Effector CD4-positive, alpha-beta T cell (primary cell): ENCODE data around the gene SUV39H1.
"Not testable (repeated sequence)": the region's sequence is repeated elsewhere in the genome, so short reads cannot be mapped to it uniquely, and the experiment has no call there.

Experiments used
- DNase-seq: peaks from one replicate; pipeline ENCODE4 v3.0.0-alpha.2; 2020
- total RNA-seq: gene quantifications from one replicate; lab custom pipeline; 2026; lab: John Stamatoyannopoulos, UW

SUV39H1 gene
- 4.3 reads per million, percentile 17 among the genes with 10 or more reads in this experiment for total RNA-seq

DNA sequence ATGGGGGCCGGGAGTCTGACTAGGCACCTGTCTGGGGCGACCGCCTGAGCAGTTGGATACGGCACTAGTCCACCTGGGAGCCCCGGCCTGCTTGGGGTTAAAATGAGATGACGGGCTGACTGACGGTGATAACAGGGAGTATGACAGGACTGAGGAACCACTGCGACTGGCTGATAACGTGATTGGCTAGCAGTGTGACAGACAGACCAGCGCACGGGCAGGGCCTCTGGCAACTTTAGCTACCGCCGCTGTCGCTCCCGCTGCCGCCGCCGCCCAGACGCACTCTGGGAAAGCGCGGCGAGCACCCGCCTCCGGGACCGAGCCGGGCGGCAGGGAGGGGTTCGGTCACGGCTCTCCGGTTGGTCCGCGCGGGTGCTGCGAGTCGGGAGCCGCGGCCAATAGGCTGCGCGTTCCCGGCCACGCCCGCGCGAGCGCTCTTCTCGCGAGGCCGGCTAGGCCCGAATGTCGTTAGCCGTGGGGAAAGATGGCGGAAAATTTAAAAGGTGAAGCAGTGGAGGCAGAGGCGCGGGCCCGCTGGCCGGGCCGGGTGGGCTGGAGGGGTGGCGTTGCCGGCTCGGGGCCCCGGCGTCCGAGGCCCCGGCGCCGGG, at the start of gene SUV39H1:
Gene SUV39H1, plus strand, starts transcription at position 434 of the 608 bp plus-strand sequence. Its CDS starts 51 bp downstream, at position 485.
- DNase-seq: peak; percentile 77

GRCh38 chrX:48648336-48648751, 48.2 kb upstream of the SUV39H1 start:
- DNase-seq: peak; percentile 11

DNA sequence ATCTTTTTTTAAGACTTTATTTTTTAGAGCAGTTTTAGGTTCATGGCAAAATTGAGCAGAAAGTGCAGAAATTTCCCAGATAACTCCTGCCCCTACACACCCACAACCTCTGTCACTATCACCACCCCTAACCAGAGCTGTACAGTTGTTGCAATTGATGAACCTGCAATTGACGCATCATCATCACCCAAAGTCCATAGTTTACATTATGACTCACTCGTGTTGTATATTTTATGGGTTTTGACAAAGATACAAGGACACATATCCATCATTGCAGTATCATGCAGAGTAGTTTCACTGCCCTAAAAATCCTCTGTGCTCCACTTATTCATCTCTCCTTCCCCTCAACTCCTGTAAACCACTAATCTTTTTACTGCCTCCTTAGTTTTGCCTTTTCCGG, 47.4 kb upstream of the SUV39H1 start:
- no peak for DNase-seq

- DNase-seq: not testable (repeated sequence)
Observed at GRCh38 chrX:48652055-48652579, 44.4 kb upstream of the SUV39H1 start.

GRCh38 chrX:48654746-48655145, 41.8 kb upstream of the SUV39H1 start:
- DNase-seq: not testable (repeated sequence)

DNA sequence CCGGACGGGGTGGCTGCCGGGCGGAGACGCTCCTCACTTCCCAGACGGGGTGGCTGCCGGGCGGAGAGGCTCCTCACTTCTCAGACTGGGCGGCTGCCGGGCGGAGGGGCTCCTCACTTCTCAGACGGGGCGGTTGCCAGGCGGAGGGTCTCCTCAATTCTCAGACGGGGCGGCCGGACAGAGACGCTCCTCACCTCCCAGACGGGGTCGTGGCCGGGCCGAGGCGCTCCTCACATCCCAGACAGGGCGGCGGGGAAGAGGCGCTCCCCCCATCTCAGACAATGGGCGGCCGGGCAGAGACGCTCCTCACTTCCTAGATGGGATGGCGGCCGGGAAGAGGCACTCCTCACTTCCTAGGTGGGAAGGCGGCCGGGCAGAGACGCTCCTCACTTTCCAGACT, 36.8 kb upstream of the SUV39H1 start:
- DNase-seq: not testable (repeated sequence)

DNA sequence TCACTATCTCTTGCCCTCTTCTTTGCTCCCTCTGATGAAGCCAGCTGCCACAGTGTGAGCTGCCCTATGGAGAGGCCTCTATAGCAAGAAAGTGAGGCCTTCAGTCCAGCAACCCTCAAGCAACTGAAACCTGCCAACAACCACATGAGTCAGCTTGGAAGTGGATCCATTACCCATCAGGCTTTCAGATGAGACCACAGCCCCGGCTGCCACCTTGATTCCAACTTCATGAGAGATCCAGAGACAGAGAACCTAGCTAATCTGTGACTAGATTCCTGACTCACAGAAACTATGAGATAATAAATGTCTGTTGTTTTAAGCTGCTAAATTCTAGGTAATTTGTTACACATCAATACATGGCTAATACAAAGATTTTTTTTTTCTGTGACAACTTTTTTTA, 33.3 kb upstream of the SUV39H1 start:
- no peak for DNase-seq

DNA sequence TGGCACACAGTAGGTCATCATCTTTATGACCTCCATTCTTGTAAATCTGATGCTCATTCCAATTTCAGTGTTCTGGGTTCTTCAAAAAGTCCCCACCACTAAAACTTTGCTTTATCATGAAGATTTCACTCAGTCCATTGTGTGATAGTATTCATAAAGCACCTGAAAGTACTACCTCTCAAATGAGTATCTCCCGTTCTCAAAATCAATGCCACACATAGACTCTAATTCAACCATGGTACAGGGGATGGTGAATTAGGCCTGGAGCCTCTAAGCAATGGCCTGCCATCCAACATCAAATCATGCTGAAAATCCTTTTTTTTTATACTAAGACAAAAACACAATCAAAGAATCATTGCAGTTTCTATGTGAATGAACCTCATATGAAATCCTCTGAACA, 32.4 kb upstream of the SUV39H1 start:
- no peak for DNase-seq

DNA sequence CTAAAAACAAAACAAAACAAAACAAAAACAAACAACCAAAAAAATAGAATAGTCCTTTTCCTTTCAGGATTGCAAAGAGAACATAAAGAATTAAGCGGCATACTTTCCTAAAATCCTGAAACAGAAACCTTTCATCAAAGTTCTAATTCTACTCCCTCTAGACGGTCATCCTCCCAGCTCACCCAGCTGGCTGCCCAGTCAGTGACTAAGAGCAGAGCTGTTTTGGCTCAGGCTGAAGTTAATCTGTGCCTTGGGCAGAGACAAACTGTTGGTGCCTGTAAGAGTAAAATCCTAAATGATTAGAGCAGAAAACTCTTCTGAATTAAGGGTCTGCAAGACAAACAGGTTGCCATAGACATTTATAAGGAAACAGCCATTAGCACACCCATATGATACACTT, 30.5 kb upstream of the SUV39H1 start:
- DNase-seq: no peak

DNA sequence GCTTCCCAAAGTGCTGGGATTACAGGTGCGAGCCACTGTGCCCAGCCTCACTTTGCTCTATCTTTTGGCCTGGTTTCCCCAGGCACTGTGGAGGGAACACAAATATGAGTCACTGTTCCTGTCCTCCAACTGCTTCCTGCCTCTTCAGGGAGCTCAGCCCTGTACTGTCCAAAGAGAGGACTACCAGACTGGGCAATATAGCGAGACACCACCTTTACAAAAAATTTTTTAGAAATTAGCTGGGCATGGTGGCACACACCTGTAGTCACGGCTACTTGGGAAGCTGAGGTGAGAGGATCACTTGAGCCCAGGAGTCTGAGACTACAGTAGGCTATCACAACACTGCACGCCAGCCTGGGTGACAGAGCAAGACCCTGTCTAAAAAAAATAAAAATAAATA, 29.9 kb upstream of the SUV39H1 start:
- DNase-seq: no peak

- DNase-seq: no peak
Observed at GRCh38 chrX:48667509-48667908, 29.0 kb upstream of the SUV39H1 start.

DNA sequence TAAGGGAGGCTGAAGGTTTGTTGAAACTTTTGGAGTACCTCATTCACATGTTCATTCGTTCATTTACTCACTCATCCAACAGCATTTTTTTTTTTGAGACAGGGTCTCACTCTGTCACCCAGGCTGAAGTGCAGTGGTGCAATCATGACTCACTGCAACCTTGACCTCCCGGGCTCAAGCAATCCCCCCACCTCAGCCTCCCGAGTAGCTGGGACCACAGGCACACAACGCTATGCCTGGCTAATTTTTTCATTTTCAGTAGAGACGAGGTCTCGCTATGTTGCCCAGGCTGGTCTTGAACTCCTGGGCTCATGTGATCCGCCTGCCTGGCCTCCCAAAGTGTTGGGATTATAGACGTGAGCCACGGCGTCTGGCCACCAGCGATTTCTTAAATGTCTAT, 28.3 kb upstream of the SUV39H1 start:
- not testable (repeated sequence) for DNase-seq

DNA sequence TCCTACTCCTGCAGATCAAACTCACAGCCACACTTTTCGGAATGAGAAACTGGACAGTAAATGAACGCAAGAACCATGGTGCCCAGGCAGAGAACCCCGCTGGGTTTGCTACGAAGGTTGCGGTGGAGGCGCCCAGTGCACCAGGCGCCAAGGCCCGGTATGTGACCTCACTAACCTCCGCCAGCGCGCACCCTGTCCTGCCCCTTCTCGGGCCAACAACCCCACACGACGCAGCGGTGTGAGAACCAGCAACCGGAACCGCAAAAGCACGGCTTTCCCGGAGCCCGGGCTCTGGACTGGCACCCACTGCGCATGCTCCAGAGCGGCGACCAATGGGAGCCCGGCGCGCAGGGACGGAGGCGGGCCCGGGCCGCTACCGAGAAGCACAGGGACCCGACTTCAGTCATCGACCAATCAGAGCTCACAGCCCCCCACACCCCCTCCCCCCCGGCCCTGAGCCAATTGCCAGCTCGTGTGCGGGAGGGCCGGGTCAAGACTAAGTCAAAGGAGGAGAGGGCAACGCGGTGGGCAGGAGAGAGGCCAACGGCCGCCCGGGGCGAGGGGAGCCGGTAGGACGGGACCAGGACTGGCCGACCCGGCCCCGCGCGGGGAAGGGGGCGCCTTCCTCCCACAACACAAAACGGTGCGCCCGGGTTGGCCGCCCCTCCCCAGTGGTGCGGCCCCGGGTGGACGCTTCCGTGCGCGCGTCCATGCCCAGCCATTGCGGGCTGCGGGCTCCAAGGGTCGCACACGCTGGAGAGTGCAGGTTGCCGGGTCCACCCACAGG, 20.2 kb upstream of the SUV39H1 start:
- DNase-seq: peak; percentile 83

DNA sequence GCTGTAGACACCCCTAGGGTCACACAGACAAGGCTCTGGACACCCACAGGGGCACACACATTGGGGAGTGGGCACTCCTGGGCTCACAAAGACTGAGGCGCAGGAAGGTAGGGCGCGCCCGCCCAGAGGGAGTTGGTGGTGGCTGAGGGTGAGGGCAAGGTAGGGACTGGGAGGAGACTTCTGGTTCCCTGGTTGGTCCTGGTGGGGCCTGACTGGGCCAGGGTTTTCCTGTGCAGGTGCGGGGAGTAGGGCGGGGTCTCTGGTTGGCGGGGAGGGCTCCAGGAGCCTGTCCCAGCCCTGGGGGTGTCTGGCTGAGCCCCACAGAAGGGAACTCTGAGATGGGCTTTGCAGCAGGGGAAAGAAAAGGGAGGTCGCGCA, 19.7 kb upstream of the SUV39H1 start:
- DNase-seq: no peak

- no peak for DNase-seq
Observed at GRCh38 chrX:48677516-48677915, 19.0 kb upstream of the SUV39H1 start.

GRCh38 chrX:48680467-48680866, 16.1 kb upstream of the SUV39H1 start:
- DNase-seq: not testable (repeated sequence)

DNA sequence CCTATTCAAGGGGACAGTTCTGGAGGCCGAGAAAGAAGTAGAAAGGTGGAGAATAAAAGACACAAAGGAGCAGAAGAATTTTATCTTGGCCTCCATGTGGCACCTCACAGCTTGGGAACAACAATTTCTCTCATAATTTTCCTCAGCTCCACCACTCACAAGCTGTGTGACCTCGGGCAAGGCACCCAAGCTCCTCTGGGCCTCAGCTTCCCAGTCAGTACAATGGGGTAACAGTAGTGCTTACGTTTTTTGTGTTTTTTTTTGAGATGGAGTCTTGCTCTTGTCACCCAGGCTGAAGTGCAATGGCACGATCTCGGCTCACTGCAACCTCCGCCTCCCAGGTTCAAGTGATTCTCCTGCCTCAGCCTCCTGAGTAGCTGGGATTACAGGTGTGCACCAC, 15.6 kb upstream of the SUV39H1 start:
- DNase-seq: not testable (repeated sequence)

- no peak for DNase-seq
Observed at GRCh38 chrX:48681539-48682183, 14.9 kb upstream of the SUV39H1 start.

DNA sequence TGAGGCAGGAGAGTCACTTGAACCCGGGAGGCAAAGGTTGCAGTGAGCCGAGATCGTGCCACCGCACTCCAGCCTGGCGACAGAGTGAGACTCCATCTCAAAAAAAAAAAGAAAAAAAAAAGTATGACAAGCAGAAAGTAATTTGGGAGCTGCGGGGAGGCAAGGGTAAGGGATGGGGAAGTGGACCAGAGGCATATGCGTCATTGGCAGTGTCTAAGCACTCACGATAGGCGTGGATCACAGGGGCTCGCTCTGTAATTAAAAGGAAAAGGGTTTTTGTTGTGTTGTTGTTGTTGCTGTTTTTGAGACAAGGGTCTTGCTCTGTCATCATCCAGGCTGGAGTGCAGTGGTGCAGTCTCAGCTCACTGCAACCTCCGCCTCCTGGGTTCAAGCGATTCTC, 13.7 kb upstream of the SUV39H1 start:
- DNase-seq: not testable (repeated sequence)

- no peak for DNase-seq
Observed at GRCh38 chrX:48683411-48683982, 13.0 kb upstream of the SUV39H1 start, which contains the start of gene WAS. Gene WAS (plus strand): TSS chrX:48683799. CDS start chrX:48683854, 55 bp downstream.

GRCh38 chrX:48684134-48684533, 12.4 kb upstream of the SUV39H1 start:
- DNase-seq: no peak

- no peak for DNase-seq
Observed at GRCh38 chrX:48685416-48685815, 11.1 kb upstream of the SUV39H1 start.

GRCh38 chrX:48688531-48689150, 7.9 kb upstream of the SUV39H1 start:
- no peak for DNase-seq
